HCT116 (cell line): ENCODE data around the gene ERRFI1.

ENCODE experiments used
- EGR1 ChIP-seq: IDR thresholded peaks from 2 replicates; pipeline ENCODE4 v1.6.1; 2012; ENCODE audit warnings: low read depth
- EZH2 ChIP-seq: fragments of 200-600 bp; sonication (generic); IDR thresholded peaks from 2 replicates; pipeline ENCODE4 v1.6.1; 2017; ENCODE audit warnings: antibody characterized with exemption, mixed run types
- EZH2phosphoT487 ChIP-seq: fragments of 200-600 bp; IDR thresholded peaks from 2 replicates; pipeline ENCODE4 v1.6.1; 2018; ENCODE audit warnings: antibody characterized with exemption, borderline replicate concordance
- POLR2A ChIP-seq: IDR thresholded peaks from 2 replicates; pipeline ENCODE4 v1.7.0; 2011; ENCODE audit warnings: borderline replicate concordance; ENCODE audit not compliant: insufficient read depth, insufficient read length; ENCODE audit errors: extremely low read depth
- POLR2AphosphoS5 ChIP-seq: IDR thresholded peaks from 2 replicates; pipeline ENCODE4 v1.6.1; 2011; ENCODE audit warnings: mild to moderate bottlenecking, low read depth, low read length, moderate library complexity
- RAD21 ChIP-seq: IDR thresholded peaks from 2 replicates; pipeline ENCODE4 v1.6.1; 2012; ENCODE audit warnings: low read depth, mild to moderate bottlenecking
- SIN3A ChIP-seq: IDR thresholded peaks from 2 replicates; pipeline ENCODE4 v1.6.1; 2012; ENCODE audit warnings: low read depth
- ZNF274 ChIP-seq: fragments of 200-500 bp; sonication (Bioruptor generic); IDR thresholded peaks from 2 replicates; pipeline ENCODE4 v1.6.1; 2014; ENCODE audit warnings: mild to moderate bottlenecking, low read depth, low read length, inconsistent platforms
- TF ChIP-seq, protein P1 (sequence below), 3 experiments: fragments of 200-600 bp in 1 of 3; sonication (generic) in 1 of 3; IDR thresholded peaks in 2 of 3; conservative IDR thresholded peaks in 1 of 3; 2 replicates each; pipeline ENCODE4 v1.5.1; 2012 to 2017; ENCODE audit warnings: low read depth in 2 of 3, low read length in 2 of 3, antibody characterized with exemption in 1 of 3, borderline replicate concordance in 1 of 3, control low read depth in 1 of 3, mild to moderate bottlenecking in 1 of 3, mixed read lengths in 1 of 3, mixed run types in 1 of 3, moderate library complexity in 1 of 3; ENCODE audit not compliant: insufficient read depth in 1 of 3
- TF ChIP-seq, protein P2 (sequence below): IDR thresholded peaks from 2 replicates; pipeline ENCODE4 v1.6.1; 2012; ENCODE audit warnings: low read depth

DNA sequence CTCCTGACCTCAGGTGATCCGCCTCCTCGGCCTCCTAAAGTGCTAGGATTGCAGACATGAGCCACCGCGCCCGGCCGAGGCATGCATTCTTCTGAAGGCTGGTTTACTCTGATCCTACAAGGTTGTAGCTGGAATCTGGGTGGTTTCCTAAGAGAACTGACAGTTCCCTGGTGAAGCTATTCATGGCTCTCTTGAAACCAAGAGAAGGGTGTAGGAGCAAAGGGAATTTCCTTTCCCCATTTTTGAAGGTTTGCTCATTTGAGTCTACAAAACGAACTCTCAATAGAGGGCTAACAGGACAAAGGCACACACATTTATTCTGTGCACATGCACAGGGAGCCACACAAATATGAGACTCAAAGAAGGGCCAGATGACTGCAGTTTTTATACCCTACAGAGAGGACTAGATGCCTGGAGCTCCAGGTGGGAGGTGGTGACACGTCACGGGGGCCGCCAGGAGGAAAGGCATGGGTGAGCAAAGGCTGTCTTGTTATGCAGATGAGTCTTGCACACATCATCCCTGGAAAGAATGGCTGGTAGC, 49.5 kb upstream of the ERRFI1 start:
- TF ChIP-seq, protein P1, sequence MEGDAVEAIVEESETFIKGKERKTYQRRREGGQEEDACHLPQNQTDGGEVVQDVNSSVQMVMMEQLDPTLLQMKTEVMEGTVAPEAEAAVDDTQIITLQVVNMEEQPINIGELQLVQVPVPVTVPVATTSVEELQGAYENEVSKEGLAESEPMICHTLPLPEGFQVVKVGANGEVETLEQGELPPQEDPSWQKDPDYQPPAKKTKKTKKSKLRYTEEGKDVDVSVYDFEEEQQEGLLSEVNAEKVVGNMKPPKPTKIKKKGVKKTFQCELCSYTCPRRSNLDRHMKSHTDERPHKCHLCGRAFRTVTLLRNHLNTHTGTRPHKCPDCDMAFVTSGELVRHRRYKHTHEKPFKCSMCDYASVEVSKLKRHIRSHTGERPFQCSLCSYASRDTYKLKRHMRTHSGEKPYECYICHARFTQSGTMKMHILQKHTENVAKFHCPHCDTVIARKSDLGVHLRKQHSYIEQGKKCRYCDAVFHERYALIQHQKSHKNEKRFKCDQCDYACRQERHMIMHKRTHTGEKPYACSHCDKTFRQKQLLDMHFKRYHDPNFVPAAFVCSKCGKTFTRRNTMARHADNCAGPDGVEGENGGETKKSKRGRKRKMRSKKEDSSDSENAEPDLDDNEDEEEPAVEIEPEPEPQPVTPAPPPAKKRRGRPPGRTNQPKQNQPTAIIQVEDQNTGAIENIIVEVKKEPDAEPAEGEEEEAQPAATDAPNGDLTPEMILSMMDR (IDR thresholded peaks at IDR 0.05 in 2 of 3, conservative IDR thresholded peaks at IDR 0.05 in 1 of 3; ENCODE audit: borderline replicate concordance in 1 of 3, insufficient read depth in 1 of 3, low read depth in 2 of 3, low read length in 2 of 3), result no peak
- TF ChIP-seq SIN3A (no peak), EGR1 (no peak), EZH2 (no peak), ZNF274 (no peak), POLR2A (no peak), POLR2AphosphoS5 (no peak), EZH2phosphoT487 (no peak), RAD21 (no peak)
- TF ChIP-seq, protein P2, sequence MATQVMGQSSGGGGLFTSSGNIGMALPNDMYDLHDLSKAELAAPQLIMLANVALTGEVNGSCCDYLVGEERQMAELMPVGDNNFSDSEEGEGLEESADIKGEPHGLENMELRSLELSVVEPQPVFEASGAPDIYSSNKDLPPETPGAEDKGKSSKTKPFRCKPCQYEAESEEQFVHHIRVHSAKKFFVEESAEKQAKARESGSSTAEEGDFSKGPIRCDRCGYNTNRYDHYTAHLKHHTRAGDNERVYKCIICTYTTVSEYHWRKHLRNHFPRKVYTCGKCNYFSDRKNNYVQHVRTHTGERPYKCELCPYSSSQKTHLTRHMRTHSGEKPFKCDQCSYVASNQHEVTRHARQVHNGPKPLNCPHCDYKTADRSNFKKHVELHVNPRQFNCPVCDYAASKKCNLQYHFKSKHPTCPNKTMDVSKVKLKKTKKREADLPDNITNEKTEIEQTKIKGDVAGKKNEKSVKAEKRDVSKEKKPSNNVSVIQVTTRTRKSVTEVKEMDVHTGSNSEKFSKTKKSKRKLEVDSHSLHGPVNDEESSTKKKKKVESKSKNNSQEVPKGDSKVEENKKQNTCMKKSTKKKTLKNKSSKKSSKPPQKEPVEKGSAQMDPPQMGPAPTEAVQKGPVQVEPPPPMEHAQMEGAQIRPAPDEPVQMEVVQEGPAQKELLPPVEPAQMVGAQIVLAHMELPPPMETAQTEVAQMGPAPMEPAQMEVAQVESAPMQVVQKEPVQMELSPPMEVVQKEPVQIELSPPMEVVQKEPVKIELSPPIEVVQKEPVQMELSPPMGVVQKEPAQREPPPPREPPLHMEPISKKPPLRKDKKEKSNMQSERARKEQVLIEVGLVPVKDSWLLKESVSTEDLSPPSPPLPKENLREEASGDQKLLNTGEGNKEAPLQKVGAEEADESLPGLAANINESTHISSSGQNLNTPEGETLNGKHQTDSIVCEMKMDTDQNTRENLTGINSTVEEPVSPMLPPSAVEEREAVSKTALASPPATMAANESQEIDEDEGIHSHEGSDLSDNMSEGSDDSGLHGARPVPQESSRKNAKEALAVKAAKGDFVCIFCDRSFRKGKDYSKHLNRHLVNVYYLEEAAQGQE, result no peak
